Measurements from ENCODE around the gene ATP2B2.

The ATP2B2 gene

DNA sequence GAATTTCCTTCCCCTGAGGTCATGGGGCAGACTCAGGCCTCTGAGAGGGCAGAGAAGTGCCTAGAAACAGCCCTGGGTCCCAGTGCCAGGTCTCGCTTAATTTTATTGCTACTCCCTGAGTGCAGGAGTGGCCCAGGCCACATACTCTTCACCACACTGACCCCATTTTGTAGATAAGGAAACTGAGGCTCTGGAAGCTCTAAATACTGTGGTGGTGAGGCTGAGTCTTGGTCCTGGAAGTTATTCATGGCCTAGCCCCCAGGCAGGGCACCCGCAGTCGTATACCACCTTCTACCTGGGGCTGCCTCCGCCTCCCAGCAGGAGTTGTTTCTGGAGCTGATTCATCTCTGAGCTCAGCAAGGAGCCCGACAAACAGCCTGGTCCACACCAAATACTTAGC is 9.8 kb downstream of the ATP2B2 start:
- H3K4me2 ChIP-seq, result no peak overlapping the region
- TF ChIP-seq, protein P1, sequence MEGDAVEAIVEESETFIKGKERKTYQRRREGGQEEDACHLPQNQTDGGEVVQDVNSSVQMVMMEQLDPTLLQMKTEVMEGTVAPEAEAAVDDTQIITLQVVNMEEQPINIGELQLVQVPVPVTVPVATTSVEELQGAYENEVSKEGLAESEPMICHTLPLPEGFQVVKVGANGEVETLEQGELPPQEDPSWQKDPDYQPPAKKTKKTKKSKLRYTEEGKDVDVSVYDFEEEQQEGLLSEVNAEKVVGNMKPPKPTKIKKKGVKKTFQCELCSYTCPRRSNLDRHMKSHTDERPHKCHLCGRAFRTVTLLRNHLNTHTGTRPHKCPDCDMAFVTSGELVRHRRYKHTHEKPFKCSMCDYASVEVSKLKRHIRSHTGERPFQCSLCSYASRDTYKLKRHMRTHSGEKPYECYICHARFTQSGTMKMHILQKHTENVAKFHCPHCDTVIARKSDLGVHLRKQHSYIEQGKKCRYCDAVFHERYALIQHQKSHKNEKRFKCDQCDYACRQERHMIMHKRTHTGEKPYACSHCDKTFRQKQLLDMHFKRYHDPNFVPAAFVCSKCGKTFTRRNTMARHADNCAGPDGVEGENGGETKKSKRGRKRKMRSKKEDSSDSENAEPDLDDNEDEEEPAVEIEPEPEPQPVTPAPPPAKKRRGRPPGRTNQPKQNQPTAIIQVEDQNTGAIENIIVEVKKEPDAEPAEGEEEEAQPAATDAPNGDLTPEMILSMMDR (conservative IDR thresholded peaks at IDR 0.05; ENCODE audit: low read depth, low read length), result no peak
- no peaks in the 10 kb centered on the region for H4K20me1 ChIP-seq (ENCODE audit: insufficient read depth)
- no peaks in the 10 kb centered on the region for H3K4me1 ChIP-seq (ENCODE audit: low read depth, poor library complexity, severe bottlenecking)
- no peak overlapping the region for H2AFZ ChIP-seq (ENCODE audit: low read depth)
- H3K9ac ChIP-seq, result no peak overlapping the region
- H3K4me3 ChIP-seq (IDR thresholded peaks at IDR 0.05; ENCODE audit: insufficient read depth, low read depth, low read length), result no peak overlapping the region
- no peaks in the 10 kb centered on the region for H3K36me3 ChIP-seq (ENCODE audit: insufficient read depth)
- no peak overlapping the region for H3K27ac ChIP-seq
- H3K79me2 ChIP-seq (ENCODE audit: insufficient read depth, low read depth), result no peaks in the 10 kb centered on the region
- no peaks in the 10 kb centered on the region; the same call in 1 of the 2 replicates for H3K27me3 ChIP-seq (ENCODE audit: insufficient read depth, low read depth)

DNA sequence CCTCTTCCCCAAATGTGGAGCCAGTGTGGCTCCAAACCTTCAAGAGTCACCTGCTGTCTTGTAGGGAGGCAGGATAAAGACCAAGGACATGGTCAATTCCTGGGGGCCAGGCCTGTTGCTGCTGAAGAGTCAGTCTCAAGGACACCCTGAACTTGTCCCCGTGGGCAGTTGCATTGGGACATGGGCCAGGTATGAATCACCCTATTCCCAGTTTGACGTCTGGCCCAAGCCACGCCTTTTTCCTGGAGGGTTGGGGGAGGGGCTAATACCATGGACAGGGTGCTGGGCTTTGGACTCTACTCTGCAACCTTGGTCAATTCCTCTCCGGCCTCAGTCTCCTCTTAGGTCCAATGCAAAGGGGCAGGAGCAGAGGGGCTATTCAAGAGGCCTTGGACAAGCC is 10.4 kb downstream of the ATP2B2 start:
- Histone ChIP-seq H2AFZ (ENCODE audit: low read depth) (no peak overlapping the region), H3K4me1 (ENCODE audit: low read depth, poor library complexity, severe bottlenecking) (no peaks in the 10 kb centered on the region), H3K79me2 (ENCODE audit: insufficient read depth, low read depth) (no peaks in the 10 kb centered on the region), H3K36me3 (ENCODE audit: insufficient read depth) (no peaks in the 10 kb centered on the region), H3K4me3 (IDR thresholded peaks at IDR 0.05; ENCODE audit: insufficient read depth, low read depth, low read length) (no peak overlapping the region), H3K27me3 (ENCODE audit: insufficient read depth, low read depth) (no peaks in the 10 kb centered on the region; the same call in 1 of the 2 replicates), H3K9ac (no peak overlapping the region), H4K20me1 (ENCODE audit: insufficient read depth) (no peaks in the 10 kb centered on the region), H3K27ac (no peak overlapping the region), H3K4me2 (no peak overlapping the region)
- TF ChIP-seq, protein P1 (conservative IDR thresholded peaks at IDR 0.05; ENCODE audit: low read depth, low read length), result no peak

DNA sequence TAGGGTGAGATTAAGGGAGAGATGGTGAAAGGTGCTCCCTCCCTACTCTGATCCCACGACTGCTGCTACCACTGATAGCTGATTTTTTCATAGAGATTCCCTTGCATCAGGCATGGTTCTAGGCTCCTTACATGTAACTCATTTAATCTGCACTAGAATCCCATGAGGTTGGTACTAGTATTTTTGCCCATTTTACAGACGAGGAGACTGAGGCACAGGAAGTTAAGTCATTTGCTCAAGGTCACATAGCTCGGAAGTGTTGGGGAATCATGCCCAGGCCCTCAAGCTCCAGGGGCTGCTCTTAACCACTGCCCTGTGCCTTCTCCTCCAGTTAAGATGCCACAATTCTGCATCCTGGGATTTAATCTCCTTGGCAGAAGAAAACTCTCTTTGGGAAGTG is 11.2 kb downstream of the ATP2B2 start:
- no peaks in the 10 kb centered on the region; the same call in 1 of the 2 replicates for H3K27me3 ChIP-seq (ENCODE audit: insufficient read depth, low read depth)
- H3K4me3 ChIP-seq (IDR thresholded peaks at IDR 0.05; ENCODE audit: insufficient read depth, low read depth, low read length), result no peak overlapping the region
- H4K20me1 ChIP-seq (ENCODE audit: insufficient read depth), result no peaks in the 10 kb centered on the region
- no peak overlapping the region for H3K4me2 ChIP-seq
- H3K27ac ChIP-seq, result no peak overlapping the region
- no peaks in the 10 kb centered on the region for H3K36me3 ChIP-seq (ENCODE audit: insufficient read depth)
- no peak overlapping the region for H2AFZ ChIP-seq (ENCODE audit: low read depth)
- no peaks in the 10 kb centered on the region for H3K79me2 ChIP-seq (ENCODE audit: insufficient read depth, low read depth)
- H3K9ac ChIP-seq, result no peak overlapping the region
- H3K4me1 ChIP-seq (ENCODE audit: low read depth, poor library complexity, severe bottlenecking), result no peaks in the 10 kb centered on the region
- TF ChIP-seq, protein P1 (conservative IDR thresholded peaks at IDR 0.05; ENCODE audit: low read depth, low read length), result no peak

DNA sequence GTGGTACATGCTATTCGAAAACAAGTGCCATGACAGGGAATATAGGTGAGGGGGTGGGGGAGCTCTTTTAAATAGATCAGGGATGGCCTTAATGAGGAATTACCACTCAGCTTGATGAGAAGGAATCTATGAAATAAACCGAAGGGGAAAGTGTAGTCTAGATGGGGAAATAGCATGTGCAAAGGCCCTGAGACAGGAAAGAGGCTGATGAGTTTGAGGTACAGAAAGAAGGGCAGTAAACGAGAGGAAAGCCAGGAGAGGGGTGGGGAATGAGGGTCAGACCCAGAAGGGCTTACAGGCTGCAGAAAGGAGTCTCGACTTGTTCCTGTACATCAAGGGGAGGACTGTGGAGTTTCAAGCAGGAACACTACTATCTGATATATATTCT is 12.2 kb downstream of the ATP2B2 start:
- Histone ChIP-seq H3K79me2 (ENCODE audit: insufficient read depth, low read depth) (no peaks in the 10 kb centered on the region), H3K4me3 (IDR thresholded peaks at IDR 0.05; ENCODE audit: insufficient read depth, low read depth, low read length) (no peak overlapping the region), H3K36me3 (ENCODE audit: insufficient read depth) (no peaks in the 10 kb centered on the region), H3K4me2 (no peak overlapping the region), H4K20me1 (ENCODE audit: insufficient read depth) (no peaks in the 10 kb centered on the region), H2AFZ (ENCODE audit: low read depth) (no peak overlapping the region), H3K4me1 (ENCODE audit: low read depth, poor library complexity, severe bottlenecking) (no peaks in the 10 kb centered on the region), H3K27ac (no peak overlapping the region), H3K9ac (no peak overlapping the region), H3K27me3 (ENCODE audit: insufficient read depth, low read depth) (no peaks in the 10 kb centered on the region; the same call in 1 of the 2 replicates)
- TF ChIP-seq, protein P1 (conservative IDR thresholded peaks at IDR 0.05; ENCODE audit: low read depth, low read length), result no peak
